CD14-positive monocyte (primary cell): ENCODE measurements around the gene DPH1. TPM values are rescaled to one million over a fixed set of nuclear protein-coding genes. Genes with fewer than 3 reads are reported as not detected.

Experiments used
- DNase-seq, 3 donors: peaks; one replicate each; pipeline ENCODE4 v3.0.0-alpha.2; 2011 to 2022
- H2AFZ ChIP-seq: 2 replicates; pipeline ENCODE4 v1.6.0; 2012; ENCODE audit warnings: mild to moderate bottlenecking, low read depth, low read length, inconsistent platforms; ENCODE audit not compliant: insufficient read depth, poor library complexity, severe bottlenecking
- H3K27ac ChIP-seq, 2 donors: 1 replicate in 1 of 2; 2 replicates in 1 of 2; pipeline ENCODE4 v1.5.1; 2012 to 2013; ENCODE audit warnings: low read length in 2 of 2, control low read depth in 1 of 2, inconsistent platforms in 1 of 2, low read depth in 1 of 2, mild to moderate bottlenecking in 1 of 2
- H3K27me3 ChIP-seq, 2 donors: one replicate each; pipeline versions ENCODE4 v1.6.0 to v1.6.1; 2011 to 2013; ENCODE audit warnings: low read length in 2 of 2; ENCODE audit not compliant: control insufficient read depth in 2 of 2, insufficient read depth in 2 of 2
- H3K36me3 ChIP-seq, 2 donors: replicated peaks in 1 of 2; 1 replicate in 1 of 2; 2 replicates in 1 of 2; pipeline versions ENCODE4 v1.5.1 to v1.6.1; 2012 to 2013; ENCODE audit warnings: low read length in 2 of 2, control low read depth in 1 of 2, inconsistent platforms in 1 of 2, mild to moderate bottlenecking in 1 of 2; ENCODE audit not compliant: insufficient read depth in 2 of 2, control insufficient read depth in 1 of 2
- H3K4me1 ChIP-seq, 2 donors: 1 replicate in 1 of 2; 2 replicates in 1 of 2; pipeline versions ENCODE4 v1.5.1 to v1.6.1; 2012 to 2013; ENCODE audit warnings: low read length in 2 of 2, control low read depth in 1 of 2, inconsistent platforms in 1 of 2, mild to moderate bottlenecking in 1 of 2, moderate library complexity in 1 of 2; ENCODE audit not compliant: insufficient read depth in 2 of 2, control insufficient read depth in 1 of 2
- H3K4me2 ChIP-seq: replicated peaks from 2 replicates; pipeline ENCODE3; 2012; ENCODE audit warnings: low read length, moderate library complexity, mild to moderate bottlenecking; ENCODE audit not compliant: poor library complexity, severe bottlenecking; ENCODE audit errors: extremely low read depth
- H3K4me3 ChIP-seq, 3 experiments: fragments of 200-600 bp in 1 of 3; sonication (generic) in 1 of 3; replicated peaks in 1 of 3; 1 replicate in 2 of 3; 2 replicates in 1 of 3; pipeline ENCODE4 v1.5.1; 2011 to 2013; ENCODE audit warnings: low read length in 3 of 3, mild to moderate bottlenecking in 3 of 3, control low read depth in 2 of 3, low read depth in 2 of 3, inconsistent platforms in 1 of 3, moderate library complexity in 1 of 3
- H3K79me2 ChIP-seq: 2 replicates; pipeline ENCODE4 v1.6.0; 2012; ENCODE audit warnings: mild to moderate bottlenecking, control low read depth, inconsistent platforms, low read length, moderate library complexity; ENCODE audit not compliant: insufficient read depth
- H3K9ac ChIP-seq: 2 replicates; pipeline ENCODE4 v1.6.0; 2017; ENCODE audit warnings: low read length, mild to moderate bottlenecking; ENCODE audit not compliant: insufficient read depth, poor library complexity, severe bottlenecking
- H3K9me3 ChIP-seq, 2 donors: replicated peaks in 1 of 2; 1 replicate in 1 of 2; 2 replicates in 1 of 2; pipeline versions ENCODE4 v1.5.1 to v1.6.1; 2012 to 2013; ENCODE audit warnings: low read length in 2 of 2, control low read depth in 1 of 2; ENCODE audit not compliant: control insufficient read depth in 1 of 2, insufficient read depth in 1 of 2
- H4K20me1 ChIP-seq: 2 replicates; pipeline ENCODE4 v1.6.0; 2012; ENCODE audit warnings: mild to moderate bottlenecking, low read length, control low read depth, moderate library complexity; ENCODE audit not compliant: insufficient read depth
- H3K27ac Mint-ChIP-seq, 7 donors: one replicate each; pipeline ENCODE4 v1.8.0; 2020; ENCODE audit warnings: mild to moderate bottlenecking in 7 of 7, mixed read lengths in 7 of 7, moderate library complexity in 6 of 7, inconsistent platforms in 2 of 7
- H3K27me3 Mint-ChIP-seq, 3 donors: one replicate each; pipeline ENCODE4 v1.8.0; 2021 to 2022; ENCODE audit warnings: low read depth in 3 of 3, mild to moderate bottlenecking in 3 of 3, mixed read lengths in 3 of 3, moderate library complexity in 3 of 3, inconsistent platforms in 1 of 3
- H3K36me3 Mint-ChIP-seq, 2 donors: one replicate each; pipeline ENCODE4 v1.8.0; 2020; ENCODE audit warnings: mixed read lengths in 2 of 2, inconsistent platforms in 1 of 2, mild to moderate bottlenecking in 1 of 2
- H3K4me1 Mint-ChIP-seq: one replicate; pipeline ENCODE4 v1.8.0; 2020; ENCODE audit warnings: mild to moderate bottlenecking, mixed read lengths
- H3K4me3 Mint-ChIP-seq, 2 donors: one replicate each; pipeline ENCODE4 v1.8.0; 2020; ENCODE audit warnings: mild to moderate bottlenecking in 2 of 2, mixed read lengths in 2 of 2, moderate library complexity in 1 of 2
- H3K9me3 Mint-ChIP-seq, 7 donors: one replicate each; pipeline ENCODE4 v1.8.0; 2020 to 2022; ENCODE audit warnings: mixed read lengths in 7 of 7, mild to moderate bottlenecking in 6 of 7, moderate library complexity in 6 of 7, inconsistent platforms in 2 of 7
- WGBS: methylation state at CpG from one replicate; pipeline ENCODE4 v1.1.5; 2013; ENCODE audit warnings: missing lambda C conversion rate; ENCODE audit not compliant: insufficient coverage; 5-methylcytosine and 5-hydroxymethylcytosine counted together
- intact Hi-C, 2 donors: fragments of 100-400 bp; cut with micrococcal nuclease; formaldehyde crosslinking; loops; one replicate each; pipeline versions ENCODE4 v1.15.0 to v1.15.1; 2023
- polyA plus RNA-seq, 3 donors: library from polyadenylated mRNA; depleted of rRNA in 1 of 3; unstranded in 2 of 3; stranded (reverse) in 1 of 3; fragments of 300-500 nt in 2 of 3; fragments of >200 nt in 1 of 3; fragmentation: Illumina TruSeq in 2 of 3; gene quantifications; 1 replicate in 2 of 3; 2 replicates in 1 of 3; pipeline ENCODE4 v1.2.3, GENCODE V29; 2012 to 2021
- TF ChIP-seq, protein P1 (sequence below): fragments of 200-600 bp; IDR thresholded peaks from one replicate; pipeline ENCODE4 v1.8.0; 2022; ENCODE audit warnings: antibody characterized with exemption, mild to moderate bottlenecking

Gene DPH1
- polyA plus RNA-seq, 3 donors, result 7.5 to 29.4 (median 9.3) TPM

GRCh38 chr17:2071455-2072281 is 41.7 kb downstream of the DPH1 start:
- DNase-seq, result peak; percentile 81 to 89 (median 85)
- peaks cover 33 to 42% of the 10 kb centered on the region in 2 donors for H3K4me1 ChIP-seq
- 76% methylated on average over 24 of the region's 31 CpGs for WGBS
- peaks cover 0 to 4% (median 0%) of the 10 kb centered on the region in 7 donors for H3K9me3 Mint-ChIP-seq
- H3K27ac Mint-ChIP-seq, result peak overlapping the region in 6 of 7 donors; percentile 15 to 86 (median 78)
- no peak overlapping the region for H3K27ac ChIP-seq
- peaks cover 1 to 25% of the 10 kb centered on the region in 2 donors for H3K36me3 ChIP-seq
- no peaks in the 10 kb centered on the region for H3K27me3 ChIP-seq
- peaks cover 3 to 6% (median 3%) of the 10 kb centered on the region in 3 donors for H3K27me3 Mint-ChIP-seq
- intact Hi-C loops, result loop anchor here in 1 of 2 donors (5.0 kb wide), 1 partner anchor 66 kb away; no protein-coding TSS in a partner anchor
- no peak overlapping the region for H3K9ac ChIP-seq
- H3K4me3 ChIP-seq, result no peak overlapping the region
- H3K79me2 ChIP-seq, result no peaks in the 10 kb centered on the region
- no peak overlapping the region for H2AFZ ChIP-seq
- H3K9me3 ChIP-seq, result no peaks in the 10 kb centered on the region
- TF ChIP-seq, protein P1, sequence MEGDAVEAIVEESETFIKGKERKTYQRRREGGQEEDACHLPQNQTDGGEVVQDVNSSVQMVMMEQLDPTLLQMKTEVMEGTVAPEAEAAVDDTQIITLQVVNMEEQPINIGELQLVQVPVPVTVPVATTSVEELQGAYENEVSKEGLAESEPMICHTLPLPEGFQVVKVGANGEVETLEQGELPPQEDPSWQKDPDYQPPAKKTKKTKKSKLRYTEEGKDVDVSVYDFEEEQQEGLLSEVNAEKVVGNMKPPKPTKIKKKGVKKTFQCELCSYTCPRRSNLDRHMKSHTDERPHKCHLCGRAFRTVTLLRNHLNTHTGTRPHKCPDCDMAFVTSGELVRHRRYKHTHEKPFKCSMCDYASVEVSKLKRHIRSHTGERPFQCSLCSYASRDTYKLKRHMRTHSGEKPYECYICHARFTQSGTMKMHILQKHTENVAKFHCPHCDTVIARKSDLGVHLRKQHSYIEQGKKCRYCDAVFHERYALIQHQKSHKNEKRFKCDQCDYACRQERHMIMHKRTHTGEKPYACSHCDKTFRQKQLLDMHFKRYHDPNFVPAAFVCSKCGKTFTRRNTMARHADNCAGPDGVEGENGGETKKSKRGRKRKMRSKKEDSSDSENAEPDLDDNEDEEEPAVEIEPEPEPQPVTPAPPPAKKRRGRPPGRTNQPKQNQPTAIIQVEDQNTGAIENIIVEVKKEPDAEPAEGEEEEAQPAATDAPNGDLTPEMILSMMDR, result no peak
- H3K4me3 Mint-ChIP-seq, result no peak overlapping the region
- peaks cover 60 to 65% of the 10 kb centered on the region in 2 donors for H3K36me3 Mint-ChIP-seq
- H3K4me1 Mint-ChIP-seq, result peaks cover 48% of the 10 kb centered on the region
- no peak overlapping the region for H3K4me2 ChIP-seq
- no peaks in the 10 kb centered on the region for H4K20me1 ChIP-seq

GRCh38 chr17:2074919-2075318 is 45.0 kb downstream of the DPH1 start:
- Histone ChIP-seq H3K4me1 (peaks cover 33 to 45% of the 10 kb centered on the region in 2 donors), H3K27me3 (no peaks in the 10 kb centered on the region), H3K27ac (no peak overlapping the region), H3K36me3 (peaks cover 6 to 24% of the 10 kb centered on the region in 2 donors), H3K4me2 (no peak overlapping the region), H2AFZ (no peak overlapping the region), H3K9ac (no peak overlapping the region), H3K9me3 (no peaks in the 10 kb centered on the region), H4K20me1 (no peaks in the 10 kb centered on the region), H3K4me3 (no peak overlapping the region), H3K79me2 (no peaks in the 10 kb centered on the region)
- Mint-ChIP-seq H3K9me3 (peaks cover 0 to 4% (median 0%) of the 10 kb centered on the region in 7 donors), H3K27ac (no peak overlapping the region), H3K27me3 (peaks cover 2 to 8% (median 4%) of the 10 kb centered on the region in 3 donors), H3K36me3 (peaks cover 60 to 67% of the 10 kb centered on the region in 2 donors), H3K4me1 (peaks cover 43% of the 10 kb centered on the region), H3K4me3 (no peak overlapping the region)
- WGBS, result 100% methylated on average over 2 of the region's 10 CpGs
- TF ChIP-seq, protein P1, result no peak
- no peak for DNase-seq
- intact Hi-C loops, result loop anchor here in 1 of 2 donors (5.0 kb wide), 1 partner anchor 62 kb away; no protein-coding TSS in a partner anchor
